GM18517 (cell line): Measurements from ENCODE around the gene SHC1.
A peak's percentile ranks its signal among the peaks of the same experiment; 100 is the strongest.
"Not testable (repeated sequence)": the region's sequence is repeated elsewhere in the genome, so short reads cannot be mapped to it uniquely, and the experiment has no call there.

ENCODE experiments used
- ATAC-seq: cut with Tn5 transposase; IDR thresholded peaks from one replicate; pipeline ENCODE4 v1.9.1; 2021; ENCODE audit warnings: mild to moderate bottlenecking, moderate library complexity; ENCODE audit not compliant: unreplicated experiment

The SHC1 gene

DNA sequence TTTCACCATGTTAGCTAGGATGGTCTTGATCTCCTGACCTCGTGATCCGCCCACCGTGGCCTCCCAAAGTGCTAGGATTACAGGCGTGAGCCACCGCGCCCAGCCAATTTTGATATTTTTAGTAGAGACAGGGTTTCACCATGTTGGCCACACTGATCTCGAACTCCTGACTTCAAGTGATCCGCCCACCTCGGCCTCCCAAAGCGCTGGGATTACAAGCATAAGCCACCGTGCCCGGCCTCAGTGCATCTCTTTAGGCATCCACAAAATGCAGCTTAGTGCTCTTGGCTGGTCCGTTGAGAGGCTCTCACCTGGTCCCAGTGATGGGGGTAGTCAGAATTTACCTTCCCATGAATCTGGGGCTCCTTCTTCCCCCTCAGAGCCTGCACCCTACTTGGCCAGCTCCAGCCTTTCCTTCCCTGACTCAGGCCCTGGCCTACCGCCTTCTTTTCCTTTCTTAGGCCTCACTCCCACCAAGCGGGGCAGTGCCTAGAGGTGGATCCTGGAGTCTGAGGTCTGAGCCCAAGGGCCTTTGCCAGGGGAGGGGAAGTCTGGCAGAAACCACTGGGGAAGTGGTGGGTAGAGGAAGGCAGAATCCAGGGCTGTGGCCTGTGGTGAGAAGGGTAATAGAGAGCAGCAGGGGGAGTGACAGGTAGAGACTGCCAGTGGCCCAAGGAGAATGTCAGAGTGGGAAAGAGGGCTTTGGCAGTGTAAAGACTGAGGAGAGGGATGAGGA is 26.6 kb upstream of the SHC1 start:
- no peak for ATAC-seq

DNA sequence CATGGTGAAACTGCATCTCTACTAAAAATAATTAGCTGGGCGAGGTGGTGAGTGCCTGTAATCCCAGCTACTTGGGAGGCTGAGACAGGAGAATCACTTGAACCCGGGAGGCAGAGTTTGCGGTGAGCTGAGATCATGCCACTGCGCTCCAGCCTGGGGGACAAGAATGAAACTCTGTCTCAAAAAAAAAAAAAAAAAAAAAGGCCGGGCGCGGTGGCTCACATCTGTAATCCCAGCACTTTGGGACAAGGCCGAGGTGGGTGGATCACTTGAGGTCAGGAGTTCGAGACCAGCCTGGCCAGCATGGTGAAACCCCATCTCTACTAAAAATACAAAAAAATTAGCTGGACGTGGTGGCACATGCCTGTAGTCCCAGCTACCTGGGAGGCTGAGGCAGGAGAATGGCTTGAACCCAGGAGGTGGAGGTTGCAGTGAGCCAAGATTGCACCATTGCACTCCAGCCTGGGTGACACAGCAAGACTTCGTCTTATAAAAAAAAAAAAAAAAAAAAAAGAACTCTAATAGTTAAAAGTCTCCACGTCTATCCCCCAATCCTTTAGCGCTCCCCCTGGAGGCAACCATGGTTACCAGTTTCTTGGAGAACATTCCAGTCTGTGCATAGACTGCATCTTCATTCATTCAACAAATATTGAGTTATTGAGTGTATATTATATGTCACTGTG is 24.9 kb upstream of the SHC1 start:
- not testable (repeated sequence) for ATAC-seq

GRCh38 chr1:154994591-154994990 is 24.0 kb upstream of the SHC1 start:
- ATAC-seq = no peak

GRCh38 chr1:154994269-154994587 is 23.7 kb upstream of the SHC1 start:
- ATAC-seq = no peak

- no peak for ATAC-seq
These were observed 23.2 kb upstream of the SHC1 start, which contains the start of gene LENEP for GRCh38 chr1:154993572-154994268. Gene LENEP, plus strand, starts transcription at chr1:154993586. Its CDS starts 22 bp downstream, at chr1:154993608.

DNA sequence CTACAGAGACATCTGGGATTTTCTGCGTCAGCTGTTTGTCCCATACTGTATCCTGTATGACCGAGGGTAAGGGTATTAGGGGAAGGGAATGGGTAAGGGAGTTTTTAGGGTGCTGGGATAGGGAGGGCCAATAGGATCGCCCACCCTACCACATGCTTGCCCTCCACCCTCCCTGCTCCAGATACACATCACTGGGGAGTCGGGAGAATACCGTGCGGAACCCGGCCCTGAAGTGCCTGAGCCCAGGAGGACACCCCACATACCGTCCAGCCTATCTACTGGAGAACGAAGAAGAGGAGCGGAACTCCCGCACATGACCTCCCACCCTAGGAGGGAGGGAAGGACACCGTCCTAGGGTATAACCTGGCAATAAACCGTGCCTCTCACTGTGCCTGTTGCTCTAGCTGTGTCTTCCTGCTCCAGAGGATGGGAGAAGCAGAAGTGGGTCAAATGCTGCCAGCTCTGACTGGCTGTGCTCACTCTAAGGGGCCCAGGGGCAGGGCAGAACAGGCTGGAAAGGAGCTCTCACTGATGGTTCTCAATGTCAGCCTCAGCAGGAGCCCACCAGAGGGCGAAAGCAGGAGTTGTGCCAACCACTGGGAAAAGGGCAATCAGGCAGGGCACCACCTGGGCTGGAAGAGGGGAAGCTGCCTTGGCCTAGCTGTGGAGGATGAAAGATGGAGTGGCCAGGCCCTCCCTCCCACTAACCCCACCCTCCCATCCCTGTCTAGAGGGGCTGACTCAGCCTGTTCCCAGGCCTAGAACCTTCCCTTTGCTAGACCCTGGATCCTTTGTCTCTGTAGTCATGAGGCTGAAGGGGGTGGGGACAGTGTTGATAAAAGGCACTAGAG is 22.4 kb upstream of the SHC1 start:
- no peak for ATAC-seq

GRCh38 chr1:154990276-154990675 is 19.7 kb upstream of the SHC1 start:
- no peak for ATAC-seq

GRCh38 chr1:154989195-154989860 is 18.8 kb upstream of the SHC1 start:
- no peak for ATAC-seq

GRCh38 chr1:154988058-154988954 is 17.8 kb upstream of the SHC1 start:
- no peak for ATAC-seq

DNA sequence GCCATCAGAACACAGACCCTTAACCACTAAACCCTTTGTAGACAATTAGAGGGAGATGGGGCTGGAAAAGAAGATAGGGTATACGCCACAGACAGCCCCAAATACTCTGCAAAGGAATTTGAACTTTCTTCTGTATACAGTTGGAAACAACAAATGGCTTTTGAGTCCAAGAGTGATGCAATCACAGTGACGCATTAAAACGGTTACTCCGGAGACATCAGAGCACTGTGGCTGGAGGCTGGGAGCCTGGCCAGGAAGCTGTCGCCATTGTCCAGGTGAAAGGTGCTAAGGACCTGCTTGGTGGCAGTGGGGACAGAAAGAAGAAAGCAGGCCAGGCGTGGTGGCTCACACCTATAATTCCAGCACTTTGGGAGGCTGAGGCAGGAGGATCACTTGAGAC is 16.8 kb upstream of the SHC1 start:
- no peak for ATAC-seq

GRCh38 chr1:154986736-154987135 is 16.2 kb upstream of the SHC1 start:
- not testable (repeated sequence) for ATAC-seq

- no peak for ATAC-seq
These were observed 13.4 kb upstream of the SHC1 start for GRCh38 chr1:154983776-154984466.

DNA sequence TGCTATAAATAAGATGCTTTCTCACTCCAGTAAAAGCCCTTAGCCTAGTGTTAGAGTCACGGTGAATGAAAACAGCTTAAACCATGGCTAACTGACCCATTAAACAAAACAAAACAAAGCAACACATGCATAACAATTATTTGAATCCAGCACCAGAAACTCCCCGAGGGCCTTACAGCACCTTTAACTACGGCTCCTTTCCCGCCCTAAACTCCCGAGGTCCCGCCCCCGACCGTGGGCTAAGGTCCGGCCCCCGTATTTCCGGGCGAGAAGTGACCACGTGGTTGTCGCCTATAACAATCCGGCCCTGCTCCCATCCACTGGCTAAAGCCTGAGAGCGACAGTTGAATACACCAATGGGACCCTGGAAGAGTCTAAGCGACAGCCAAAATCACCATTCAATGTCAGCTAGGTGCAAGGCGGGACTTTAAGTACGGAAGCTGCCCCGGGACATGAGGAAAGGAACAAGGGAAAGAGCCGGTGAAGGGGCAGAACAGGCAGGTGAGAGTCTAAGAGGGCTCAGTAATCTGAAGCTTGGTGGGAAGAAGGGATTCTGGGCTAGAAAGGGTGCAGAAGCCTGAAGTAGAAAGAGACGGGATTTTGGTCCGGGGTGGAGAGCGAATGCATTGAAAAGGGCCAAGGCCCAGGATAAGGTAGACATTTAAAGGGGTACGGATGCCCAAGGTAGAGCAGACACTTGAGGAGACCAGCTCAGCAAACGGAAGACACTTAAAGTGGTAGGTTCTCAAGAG is 12.5 kb upstream of the SHC1 start, which contains the start of gene FLAD1:
Gene FLAD1 (plus strand): TSS at position 448 of the 752 bp plus-strand sequence. CDS start 351 bp downstream, outside the sequence.
- peak; percentile 93 for ATAC-seq

DNA sequence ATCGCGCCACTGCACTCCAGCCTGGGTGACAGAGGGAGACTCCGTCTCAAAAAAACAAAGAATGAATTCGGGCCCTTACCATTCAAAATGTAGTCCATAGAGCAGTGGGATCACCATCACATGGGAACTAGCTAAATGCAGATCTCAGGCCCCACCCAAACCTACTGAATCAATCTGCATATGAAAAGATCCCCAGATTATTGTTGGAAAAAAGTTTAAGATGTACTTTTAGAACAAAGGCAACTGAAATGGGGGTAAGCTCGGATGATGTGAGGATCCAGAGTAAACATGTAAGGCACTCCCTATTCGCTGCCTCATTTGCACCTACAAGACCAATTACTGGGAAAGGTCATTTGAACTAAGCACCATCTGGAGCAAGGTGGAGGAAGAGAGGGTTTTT is 11.8 kb upstream of the SHC1 start:
- no peak for ATAC-seq

DNA sequence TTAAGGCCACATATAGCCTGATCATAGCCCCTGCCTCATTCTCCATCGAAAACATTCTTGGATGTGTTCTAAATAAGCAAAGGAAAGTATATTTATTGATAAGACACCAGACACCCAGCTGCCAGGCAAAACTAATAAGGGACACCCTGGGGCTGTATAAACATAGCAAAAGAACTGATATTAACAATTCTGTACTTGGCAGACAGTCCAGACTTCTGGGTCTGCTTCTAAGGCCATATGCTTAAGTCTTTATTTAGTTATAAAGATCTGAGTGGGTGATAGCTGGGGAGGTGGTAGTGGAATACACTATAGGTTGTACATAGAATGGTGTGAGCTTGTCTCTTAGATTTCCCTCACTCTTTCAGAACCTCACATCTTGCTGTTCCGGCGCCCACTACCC is 7.8 kb upstream of the SHC1 start:
- no peak for ATAC-seq

DNA sequence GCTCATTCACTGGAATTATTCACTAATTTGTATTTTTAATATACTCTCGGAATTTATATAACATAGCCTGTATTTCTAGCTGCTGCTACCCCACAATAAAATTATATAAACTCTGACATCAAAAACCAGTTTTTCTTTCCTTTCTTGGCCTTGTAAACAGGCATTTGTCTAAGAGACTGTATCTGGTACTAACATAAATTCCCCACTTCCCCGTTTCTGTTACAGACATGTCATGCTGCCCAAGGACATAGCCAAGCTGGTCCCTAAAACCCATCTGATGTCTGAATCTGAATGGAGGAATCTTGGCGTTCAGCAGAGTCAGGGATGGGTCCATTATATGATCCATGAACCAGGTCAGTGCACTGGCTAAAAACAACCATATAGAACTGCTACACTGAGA is 7.2 kb upstream of the SHC1 start:
- ATAC-seq = not testable (repeated sequence)

DNA sequence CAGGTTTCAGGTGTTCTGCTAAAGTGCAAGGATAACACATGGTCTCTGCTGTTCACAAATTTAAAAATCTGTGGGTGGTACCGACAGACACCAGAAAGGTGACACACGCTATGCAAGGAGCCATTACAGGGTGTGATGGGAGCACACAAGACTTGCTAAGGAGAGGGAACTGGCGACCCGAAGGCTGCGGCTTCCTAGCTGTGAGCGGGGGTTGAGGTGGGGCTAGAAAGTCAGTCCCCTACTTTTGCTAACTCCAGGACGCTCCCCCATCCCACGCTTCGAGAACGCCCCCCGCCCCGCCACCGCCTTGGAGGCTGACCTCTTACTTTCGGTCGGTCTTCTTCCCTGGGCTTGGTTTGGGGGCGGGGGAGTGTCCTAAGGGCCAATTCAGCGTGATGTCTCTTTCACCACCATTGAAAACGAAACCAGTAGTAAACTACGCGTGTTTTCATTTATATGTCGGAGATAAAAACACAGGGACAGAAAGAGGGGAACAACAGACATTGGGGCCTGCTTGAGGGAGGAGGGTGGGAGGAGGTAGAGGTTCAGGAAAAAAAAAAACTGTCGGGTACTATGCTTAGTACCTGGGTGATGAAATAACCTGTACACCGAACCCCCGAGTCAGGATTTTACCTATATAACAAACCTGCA is 5.0 kb upstream of the SHC1 start:
- ATAC-seq = no peak
